Keratinocyte (primary cell): ENCODE data around the gene TMEM45A.

Experiments
- CTCF ChIP-seq, 3 experiments: IDR thresholded peaks in 1 of 3; conservative IDR thresholded peaks in 1 of 3; optimal IDR thresholded peaks in 1 of 3; 2 replicates in 2 of 3; 3 replicates in 1 of 3; pipeline versions ENCODE3 to v1.5.1; 2011; ENCODE audit warnings: low read length in 3 of 3, mild to moderate bottlenecking in 3 of 3, moderate library complexity in 2 of 3, control low read depth in 1 of 3, inconsistent platforms in 1 of 3; ENCODE audit not compliant: insufficient read depth in 2 of 3; ENCODE audit errors: extremely low read depth in 1 of 3
- EZH2 ChIP-seq: IDR thresholded peaks from one replicate; pipeline ENCODE4 v1.6.1; 2012; ENCODE audit warnings: inconsistent platforms, mild to moderate bottlenecking, low read length, moderate library complexity

- TF ChIP-seq EZH2 (no peak), CTCF (optimal IDR thresholded peaks at IDR 0.05 in 1 of 3, IDR thresholded peaks at IDR 0.05 in 1 of 3, conservative IDR thresholded peaks at IDR 0.05 in 1 of 3; ENCODE audit: extremely low read depth in 1 of 3, insufficient read depth in 2 of 3, low read length in 3 of 3) (no peak)
Observed at GRCh38 chr3:100540791-100541334, 48.4 kb downstream of the TMEM45A start.
